Astrocyte (in vitro differentiated cells and primary cell): ENCODE results near the gene IFITM5.

ENCODE experiments used
- EZH2 ChIP-seq: IDR thresholded peaks from 2 replicates; pipeline ENCODE4 v1.6.1; 2012; ENCODE audit warnings: mild to moderate bottlenecking, low read length, inconsistent platforms; ENCODE audit not compliant: insufficient read depth
- TF ChIP-seq, protein P1 (sequence below): IDR thresholded peaks from 2 replicates; pipeline ENCODE4 v1.5.1; 2011; ENCODE audit warnings: low read depth, mild to moderate bottlenecking, inconsistent platforms, low read length, moderate library complexity; ENCODE audit not compliant: insufficient read depth

DNA sequence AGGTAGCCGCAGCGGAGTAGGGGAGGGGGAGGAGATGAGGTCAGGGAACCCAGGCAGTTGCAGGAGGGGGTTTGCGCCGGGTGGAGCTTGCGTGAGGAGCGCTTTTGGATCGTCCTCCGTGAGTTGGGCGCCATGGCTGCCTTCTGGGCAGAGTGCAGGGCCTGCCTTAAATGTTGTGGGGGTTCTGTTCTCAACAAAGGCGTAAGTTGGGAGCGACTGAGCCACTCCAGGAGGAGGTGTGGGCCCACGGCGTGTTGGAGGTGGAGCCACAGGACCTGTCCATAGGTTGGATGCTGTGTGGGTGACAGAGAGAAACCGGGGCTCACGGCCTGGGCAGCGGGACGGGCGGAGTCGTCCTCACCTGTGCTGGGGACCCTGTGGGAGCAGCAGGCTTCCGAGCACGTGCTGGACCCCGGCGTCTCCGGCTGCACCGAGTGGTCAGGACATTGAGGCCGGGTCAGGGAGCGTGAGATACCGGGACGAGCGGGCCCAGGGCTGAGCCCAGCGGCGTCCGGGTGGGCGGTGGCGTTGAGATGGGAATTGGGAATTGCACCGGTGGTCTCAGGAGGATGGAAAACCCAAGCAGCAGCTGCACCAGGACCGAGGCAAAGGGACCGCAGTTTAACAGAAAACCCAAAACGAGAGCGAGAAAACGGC is 11.4 kb downstream of the IFITM5 start:
- TF ChIP-seq, protein P1, sequence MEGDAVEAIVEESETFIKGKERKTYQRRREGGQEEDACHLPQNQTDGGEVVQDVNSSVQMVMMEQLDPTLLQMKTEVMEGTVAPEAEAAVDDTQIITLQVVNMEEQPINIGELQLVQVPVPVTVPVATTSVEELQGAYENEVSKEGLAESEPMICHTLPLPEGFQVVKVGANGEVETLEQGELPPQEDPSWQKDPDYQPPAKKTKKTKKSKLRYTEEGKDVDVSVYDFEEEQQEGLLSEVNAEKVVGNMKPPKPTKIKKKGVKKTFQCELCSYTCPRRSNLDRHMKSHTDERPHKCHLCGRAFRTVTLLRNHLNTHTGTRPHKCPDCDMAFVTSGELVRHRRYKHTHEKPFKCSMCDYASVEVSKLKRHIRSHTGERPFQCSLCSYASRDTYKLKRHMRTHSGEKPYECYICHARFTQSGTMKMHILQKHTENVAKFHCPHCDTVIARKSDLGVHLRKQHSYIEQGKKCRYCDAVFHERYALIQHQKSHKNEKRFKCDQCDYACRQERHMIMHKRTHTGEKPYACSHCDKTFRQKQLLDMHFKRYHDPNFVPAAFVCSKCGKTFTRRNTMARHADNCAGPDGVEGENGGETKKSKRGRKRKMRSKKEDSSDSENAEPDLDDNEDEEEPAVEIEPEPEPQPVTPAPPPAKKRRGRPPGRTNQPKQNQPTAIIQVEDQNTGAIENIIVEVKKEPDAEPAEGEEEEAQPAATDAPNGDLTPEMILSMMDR, result no peak
- TF ChIP-seq EZH2, result no peak
